DMS153 treated with DMSO at 0.1 percent for 48 hours (cell line): ENCODE data around the gene CACNB4.
"Not testable (repeated sequence)": the region's sequence is repeated elsewhere in the genome, so short reads cannot be mapped to it uniquely, and the experiment has no call there.

ENCODE experiments used
- DNase-seq: peaks from one replicate; lab custom pipeline; 2025; ENCODE audit not compliant: unreplicated experiment; lab: John Stamatoyannopoulos, UW

Gene CACNB4

GRCh38 chr2:151907286-151908203, 191.3 kb downstream of the CACNB4 start:
- no peak for DNase-seq

GRCh38 chr2:151906633-151906998, 192.2 kb downstream of the CACNB4 start:
- no peak for DNase-seq

- no peak for DNase-seq
These were observed 192.7 kb downstream of the CACNB4 start for GRCh38 chr2:151905963-151906632.

- DNase-seq = no peak
These were observed 194.0 kb downstream of the CACNB4 start for GRCh38 chr2:151904807-151905206.

- DNase-seq = no peak
These were observed 194.8 kb downstream of the CACNB4 start for GRCh38 chr2:151904021-151904420.

- DNase-seq = no peak
These were observed 196.0 kb downstream of the CACNB4 start for GRCh38 chr2:151902829-151903228.

GRCh38 chr2:151900331-151900730, 198.5 kb downstream of the CACNB4 start:
- DNase-seq = no peak

- DNase-seq = no peak
These were observed 199.7 kb downstream of the CACNB4 start for GRCh38 chr2:151899156-151899555.

GRCh38 chr2:151891566-151892194, 207.2 kb downstream of the CACNB4 start:
- no peak for DNase-seq

- no peak for DNase-seq
These were observed 211.7 kb downstream of the CACNB4 start for GRCh38 chr2:151887164-151887563.

- DNase-seq = no peak
These were observed 212.6 kb downstream of the CACNB4 start for GRCh38 chr2:151886241-151886640.

GRCh38 chr2:151882786-151883445, 215.9 kb downstream of the CACNB4 start:
- no peak for DNase-seq

- no peak for DNase-seq
These were observed 217.5 kb downstream of the CACNB4 start for GRCh38 chr2:151881342-151881741.

- DNase-seq = no peak
These were observed 218.3 kb downstream of the CACNB4 start for GRCh38 chr2:151880586-151880985.

- no peak for DNase-seq
These were observed 219.9 kb downstream of the CACNB4 start for GRCh38 chr2:151878655-151879563.

GRCh38 chr2:151878204-151878603, 220.6 kb downstream of the CACNB4 start:
- no peak for DNase-seq

- not testable (repeated sequence) for DNase-seq
These were observed 223.2 kb downstream of the CACNB4 start for GRCh38 chr2:151875631-151876030.

GRCh38 chr2:151872463-151872862, 226.4 kb downstream of the CACNB4 start:
- DNase-seq = no peak

GRCh38 chr2:151869291-151869690, 229.6 kb downstream of the CACNB4 start:
- DNase-seq = no peak

- DNase-seq = no peak
These were observed 236.1 kb downstream of the CACNB4 start for GRCh38 chr2:151862700-151863099.
